GM12865 (cell line): Measurements from ENCODE around the gene GIPC3.

Experiments used
- DNase-seq: peaks from one replicate; pipeline ENCODE4 v3.0.0; 2010; ENCODE audit warnings: low read depth
- H3K4me3 ChIP-seq: 2 replicates; pipeline ENCODE4 v1.5.1; 2011; ENCODE audit warnings: mild to moderate bottlenecking, low read depth, low read length, control low read depth
- TF ChIP-seq, protein P1 (sequence below): IDR thresholded peaks from 2 replicates; pipeline ENCODE4 v1.5.1; 2011; ENCODE audit warnings: low read length, control low read depth, low read depth, inconsistent platforms; ENCODE audit not compliant: insufficient read depth; ENCODE audit errors: missing control alignments

The GIPC3 gene

DNA sequence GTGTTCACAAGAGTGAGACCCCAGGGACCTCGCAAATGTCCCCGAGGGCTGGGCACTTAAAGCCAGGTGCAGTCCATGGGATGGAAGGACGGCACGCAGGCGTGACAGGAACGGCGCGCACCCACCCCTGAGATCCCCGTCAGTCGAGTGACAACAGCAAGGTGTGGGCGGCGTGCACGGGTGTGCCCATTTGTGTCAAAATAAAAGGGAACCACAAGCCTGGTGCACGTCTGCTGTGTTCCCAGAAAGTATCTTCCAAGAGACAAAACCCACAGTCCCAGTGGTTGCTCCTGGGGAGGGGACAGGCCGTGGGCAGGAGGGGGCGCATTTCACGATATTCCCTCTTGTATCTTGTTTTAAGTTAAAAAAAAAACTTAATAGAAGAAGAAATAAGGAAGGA is 57.0 kb downstream of the GIPC3 start:
- TF ChIP-seq, protein P1, sequence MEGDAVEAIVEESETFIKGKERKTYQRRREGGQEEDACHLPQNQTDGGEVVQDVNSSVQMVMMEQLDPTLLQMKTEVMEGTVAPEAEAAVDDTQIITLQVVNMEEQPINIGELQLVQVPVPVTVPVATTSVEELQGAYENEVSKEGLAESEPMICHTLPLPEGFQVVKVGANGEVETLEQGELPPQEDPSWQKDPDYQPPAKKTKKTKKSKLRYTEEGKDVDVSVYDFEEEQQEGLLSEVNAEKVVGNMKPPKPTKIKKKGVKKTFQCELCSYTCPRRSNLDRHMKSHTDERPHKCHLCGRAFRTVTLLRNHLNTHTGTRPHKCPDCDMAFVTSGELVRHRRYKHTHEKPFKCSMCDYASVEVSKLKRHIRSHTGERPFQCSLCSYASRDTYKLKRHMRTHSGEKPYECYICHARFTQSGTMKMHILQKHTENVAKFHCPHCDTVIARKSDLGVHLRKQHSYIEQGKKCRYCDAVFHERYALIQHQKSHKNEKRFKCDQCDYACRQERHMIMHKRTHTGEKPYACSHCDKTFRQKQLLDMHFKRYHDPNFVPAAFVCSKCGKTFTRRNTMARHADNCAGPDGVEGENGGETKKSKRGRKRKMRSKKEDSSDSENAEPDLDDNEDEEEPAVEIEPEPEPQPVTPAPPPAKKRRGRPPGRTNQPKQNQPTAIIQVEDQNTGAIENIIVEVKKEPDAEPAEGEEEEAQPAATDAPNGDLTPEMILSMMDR = no peak
- DNase-seq = no peak
- H3K4me3 ChIP-seq = no peak overlapping the region
